Trophoblast cell (in vitro differentiated cells and primary cell): ENCODE measurements around the gene C3.

Source experiments
- DNase-seq, 2 donors: peaks; one replicate each; pipeline ENCODE4 v3.0.0-alpha.2; 2016
- H2AFZ ChIP-seq: 2 replicates; pipeline ENCODE4 v1.6.1; 2013; ENCODE audit warnings: low read length, moderate library complexity, mild to moderate bottlenecking; ENCODE audit not compliant: insufficient read depth, poor library complexity
- H2AK5ac ChIP-seq: 2 replicates; pipeline ENCODE4 v1.6.1; 2013; ENCODE audit warnings: mild to moderate bottlenecking, low read length
- H2BK120ac ChIP-seq: 2 replicates; pipeline ENCODE4 v1.6.1; 2013; ENCODE audit warnings: low read length, mild to moderate bottlenecking, moderate library complexity; ENCODE audit not compliant: insufficient read depth, poor library complexity
- H2BK12ac ChIP-seq: 2 replicates; pipeline ENCODE4 v1.6.1; 2013; ENCODE audit warnings: mild to moderate bottlenecking, low read length, moderate library complexity
- H2BK5ac ChIP-seq: 2 replicates; pipeline ENCODE4 v1.6.1; 2013; ENCODE audit warnings: low read length, low read depth, moderate library complexity, mild to moderate bottlenecking; ENCODE audit not compliant: poor library complexity
- H3K14ac ChIP-seq: 2 replicates; pipeline ENCODE4 v1.6.1; 2013; ENCODE audit warnings: mild to moderate bottlenecking, low read length
- H3K18ac ChIP-seq: 2 replicates; pipeline ENCODE4 v1.6.1; 2013; ENCODE audit warnings: mild to moderate bottlenecking, low read length
- H3K23ac ChIP-seq: 2 replicates; pipeline ENCODE4 v1.6.1; 2013; ENCODE audit warnings: low read length
- H3K27ac ChIP-seq: 2 replicates; pipeline ENCODE4 v1.5.1; 2013; ENCODE audit warnings: low read depth, mild to moderate bottlenecking, inconsistent platforms, low read length, moderate library complexity
- H3K27me3 ChIP-seq: 2 replicates; pipeline ENCODE4 v1.6.1; 2013; ENCODE audit warnings: inconsistent platforms, mild to moderate bottlenecking, low read length, moderate library complexity; ENCODE audit not compliant: insufficient read depth
- H3K36me3 ChIP-seq, 2 experiments: 1 replicate in 1 of 2; 2 replicates in 1 of 2; pipeline ENCODE4 v1.6.1; 2013; ENCODE audit warnings: low read length in 2 of 2, mild to moderate bottlenecking in 2 of 2, moderate library complexity in 1 of 2; ENCODE audit not compliant: insufficient read depth in 2 of 2, control insufficient read depth in 1 of 2
- H3K4ac ChIP-seq: 2 replicates; pipeline ENCODE4 v1.6.1; 2013; ENCODE audit warnings: low read depth, mild to moderate bottlenecking, low read length, moderate library complexity
- H3K4me1 ChIP-seq, 2 experiments: 1 replicate in 1 of 2; 2 replicates in 1 of 2; pipeline ENCODE4 v1.6.1; 2013; ENCODE audit warnings: low read length in 2 of 2, mild to moderate bottlenecking in 2 of 2, moderate library complexity in 1 of 2; ENCODE audit not compliant: insufficient read depth in 2 of 2, control insufficient read depth in 1 of 2
- H3K4me2 ChIP-seq: 2 replicates; pipeline ENCODE4 v1.6.1; 2013; ENCODE audit warnings: inconsistent platforms, mild to moderate bottlenecking, low read length, moderate library complexity
- H3K4me3 ChIP-seq: 2 replicates; pipeline ENCODE4 v1.5.1; 2013; ENCODE audit warnings: mild to moderate bottlenecking, low read depth, low read length, inconsistent platforms
- H3K79me1 ChIP-seq: one replicate; pipeline ENCODE4 v1.6.1; 2013; ENCODE audit warnings: low read length
- H3K79me2 ChIP-seq: 2 replicates; pipeline ENCODE4 v1.6.1; 2013; ENCODE audit warnings: low read length, mild to moderate bottlenecking; ENCODE audit not compliant: control insufficient read depth, insufficient read depth, poor library complexity
- H3K9ac ChIP-seq: 2 replicates; pipeline ENCODE4 v1.6.1; 2013; ENCODE audit warnings: mild to moderate bottlenecking, low read length
- H3K9me3 ChIP-seq: 2 replicates; pipeline ENCODE4 v1.6.1; 2013; ENCODE audit warnings: low read depth, mild to moderate bottlenecking, control low read depth, inconsistent platforms, low read length; ENCODE audit not compliant: insufficient read depth
- H4K12ac ChIP-seq: 2 replicates; pipeline ENCODE4 v1.6.1; 2013; ENCODE audit warnings: low read depth, mild to moderate bottlenecking, low read length, moderate library complexity
- H4K8ac ChIP-seq: 2 replicates; pipeline ENCODE4 v1.6.1; 2013; ENCODE audit warnings: low read depth, mild to moderate bottlenecking, low read length, moderate library complexity
- H4K91ac ChIP-seq: one replicate; pipeline ENCODE4 v1.6.1; 2013; ENCODE audit warnings: low read depth, mild to moderate bottlenecking, low read length, moderate library complexity
- WGBS: extraction: QIAGEN DNeasy Blood & Tissue Kit; methylation state at CpG from one replicate; pipeline ENCODE4 v1.1.7; 2013; ENCODE audit warnings: missing lambda C conversion rate; ENCODE audit not compliant: insufficient read length, insufficient coverage; ENCODE audit errors: extremely low coverage; 5-methylcytosine and 5-hydroxymethylcytosine counted together

The C3 gene

DNA sequence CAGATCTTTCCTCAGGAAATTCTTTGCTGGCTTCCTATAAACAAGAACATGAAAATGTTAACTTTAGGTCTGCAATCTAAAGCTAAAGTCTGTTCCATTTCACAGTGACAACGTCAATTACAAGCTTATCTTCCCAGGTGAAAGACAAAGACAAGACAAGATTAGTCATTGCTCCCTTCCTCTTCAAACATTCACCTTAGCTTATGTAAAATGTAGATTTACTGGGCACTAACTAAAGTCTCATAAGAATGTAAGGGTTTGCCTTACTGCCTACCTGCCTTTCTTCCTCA lies 67.7 kb downstream of the C3 start:
- Histone ChIP-seq H3K4ac (no peak overlapping the region), H2BK12ac (no peak overlapping the region), H2BK5ac (no peak overlapping the region), H3K14ac (no peak overlapping the region), H2BK120ac (no peak overlapping the region), H4K91ac (no peak overlapping the region), H3K27me3 (no peaks in the 10 kb centered on the region), H3K4me3 (no peak overlapping the region), H3K9me3 (no peaks in the 10 kb centered on the region), H3K9ac (no peak overlapping the region), H2AK5ac (no peak overlapping the region), H2AFZ (no peak overlapping the region), H3K79me1 (no peaks in the 10 kb centered on the region), H3K36me3 (no peaks in the 10 kb centered on the region), H4K8ac (no peak overlapping the region), H3K4me1 (no peaks in the 10 kb centered on the region), H3K79me2 (no peaks in the 10 kb centered on the region), H3K27ac (no peak overlapping the region), H3K23ac (no peak overlapping the region), H3K4me2 (no peak overlapping the region), H3K18ac (no peak overlapping the region), H4K12ac (no peak overlapping the region)
- WGBS = no CpG with 5 or more reads among the region's 1 CpG
- no peak for DNase-seq

DNA sequence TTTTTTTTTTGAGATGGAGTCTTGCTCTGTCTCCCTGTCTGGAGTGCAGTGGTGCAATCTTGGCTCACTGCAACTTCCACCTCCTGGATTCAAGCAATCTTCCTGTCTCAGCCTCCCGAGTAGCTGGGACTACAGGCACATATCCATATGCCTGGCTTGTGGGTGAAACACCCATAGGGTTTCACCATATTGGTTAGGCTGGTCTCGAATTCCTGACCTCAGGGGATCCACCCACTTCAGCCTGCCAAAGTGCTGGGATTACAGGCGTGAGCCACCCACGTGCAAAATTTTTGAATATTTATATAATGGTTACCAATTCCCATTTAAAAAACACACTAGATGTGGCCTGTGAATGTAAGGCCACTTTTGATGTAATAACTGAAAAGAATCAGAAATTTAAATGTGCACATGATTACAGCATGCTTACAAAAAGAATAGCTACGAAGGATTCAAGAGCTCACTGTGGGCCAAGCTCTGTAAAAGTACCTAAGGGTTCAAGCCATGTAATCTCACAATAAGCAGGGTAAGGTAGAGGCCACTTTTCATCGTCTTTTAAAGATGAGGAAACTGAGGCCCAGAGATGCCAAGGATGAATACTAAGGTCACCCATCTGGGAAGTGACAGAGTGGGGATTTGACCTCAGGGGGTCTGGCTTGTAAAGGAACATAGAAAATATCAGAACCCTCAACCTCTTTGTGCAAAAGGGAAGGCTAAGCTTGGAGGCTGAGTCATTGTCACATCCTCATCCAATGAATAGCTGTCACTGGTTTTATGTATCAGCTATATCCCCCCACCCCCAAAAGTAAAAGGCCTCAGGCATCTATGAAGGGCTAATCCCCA lies 68.3 kb downstream of the C3 start:
- no peak for DNase-seq
- Histone ChIP-seq H3K9me3 (peaks cover 3% of the 10 kb centered on the region), H3K79me1 (no peaks in the 10 kb centered on the region), H3K79me2 (no peaks in the 10 kb centered on the region), H3K4me1 (no peaks in the 10 kb centered on the region), H3K36me3 (no peaks in the 10 kb centered on the region), H4K8ac (no peak overlapping the region), H4K12ac (no peak overlapping the region), H3K23ac (no peak overlapping the region), H3K4ac (no peak overlapping the region), H2BK12ac (no peak overlapping the region), H3K27me3 (no peaks in the 10 kb centered on the region), H2BK5ac (no peak overlapping the region), H3K9ac (no peak overlapping the region), H3K4me3 (no peak overlapping the region), H3K27ac (no peak overlapping the region), H3K14ac (no peak overlapping the region), H4K91ac (no peak overlapping the region), H2AK5ac (no peak overlapping the region), H3K18ac (no peak overlapping the region), H3K4me2 (peak overlapping the region; percentile 12), H2AFZ (no peak overlapping the region), H2BK120ac (no peak overlapping the region)
- WGBS = no CpG with 5 or more reads among the region's 6 CpGs

DNA sequence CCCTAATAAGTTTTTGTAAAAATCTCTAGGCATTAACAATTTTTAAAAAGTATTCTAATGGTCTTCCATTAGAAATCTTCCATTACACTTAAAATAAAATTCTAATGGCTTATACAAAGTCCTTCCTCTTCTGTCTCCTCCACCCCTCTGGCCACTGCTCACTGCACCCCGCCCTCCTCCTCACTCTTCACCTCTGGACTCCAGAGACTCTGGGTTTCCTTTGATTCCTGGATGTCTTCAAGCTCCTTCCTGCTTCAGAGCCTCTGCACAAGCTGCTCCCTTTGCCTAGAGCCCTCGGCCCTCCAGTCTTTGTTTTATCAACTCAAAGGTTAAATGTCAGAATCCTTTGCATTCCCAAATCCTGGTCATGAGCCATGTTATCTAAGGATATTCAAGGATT lies 71.3 kb downstream of the C3 start:
- Histone ChIP-seq H2AFZ (no peak overlapping the region), H4K91ac (no peak overlapping the region), H2BK12ac (no peak overlapping the region), H3K36me3 (no peaks in the 10 kb centered on the region), H3K4ac (no peak overlapping the region), H3K9me3 (peaks cover 3% of the 10 kb centered on the region), H3K4me1 (no peaks in the 10 kb centered on the region), H3K14ac (no peak overlapping the region), H3K79me2 (no peaks in the 10 kb centered on the region), H4K8ac (no peak overlapping the region), H3K27me3 (no peaks in the 10 kb centered on the region), H3K23ac (no peak overlapping the region), H3K4me3 (no peak overlapping the region), H3K79me1 (no peaks in the 10 kb centered on the region), H2BK120ac (no peak overlapping the region), H2BK5ac (no peak overlapping the region), H4K12ac (no peak overlapping the region), H3K9ac (no peak overlapping the region), H3K27ac (no peak overlapping the region), H3K4me2 (no peak overlapping the region), H3K18ac (no peak overlapping the region), H2AK5ac (no peak overlapping the region)
- no peak for DNase-seq
- no CpG with 5 or more reads among the region's 2 CpGs for WGBS

DNA sequence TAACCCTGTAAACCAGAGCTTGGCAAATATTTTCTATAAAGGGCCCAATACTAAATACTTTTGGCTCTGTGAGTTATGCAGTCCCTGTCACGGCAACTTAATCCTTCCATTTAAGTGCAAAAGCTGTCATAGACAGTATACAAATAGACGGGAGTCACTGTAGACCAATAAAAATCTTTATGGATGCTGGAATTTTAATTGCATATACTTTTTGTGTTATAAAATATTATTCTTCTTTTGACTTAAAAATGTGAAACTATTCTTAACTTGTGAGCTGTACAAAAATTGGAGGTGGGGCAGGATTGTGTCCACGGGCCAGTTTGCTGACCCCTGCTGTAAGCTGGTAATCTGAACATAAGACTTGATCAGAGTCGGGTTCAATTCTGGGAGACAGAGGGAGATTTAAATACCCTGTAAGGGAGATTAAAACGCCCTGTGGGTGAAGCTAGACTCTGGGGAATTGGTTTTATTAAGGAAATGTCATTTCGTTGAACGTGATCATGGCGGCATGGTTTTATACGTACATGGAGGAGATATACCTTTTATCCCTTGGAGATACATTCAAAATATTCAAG lies 72.2 kb downstream of the C3 start:
- Histone ChIP-seq H3K14ac (no peak overlapping the region), H2BK5ac (no peak overlapping the region)

More for the DNA sequence above, 72.2 kb downstream of the C3 start:
- no peak overlapping the region for H3K4me2 ChIP-seq
- H3K79me2 ChIP-seq = no peaks in the 10 kb centered on the region
- H4K12ac ChIP-seq = no peak overlapping the region
- WGBS = no CpG with 5 or more reads among the region's 9 CpGs
- H2AFZ ChIP-seq = no peak overlapping the region
- no peak overlapping the region for H2BK12ac ChIP-seq
- no peak overlapping the region for H2BK120ac ChIP-seq
- no peak overlapping the region for H3K9ac ChIP-seq
- no peak overlapping the region for H3K4me3 ChIP-seq
- no peak overlapping the region for H4K8ac ChIP-seq
- no peak overlapping the region for H3K23ac ChIP-seq
- H2AK5ac ChIP-seq = no peak overlapping the region
- H3K9me3 ChIP-seq = peaks cover 5% of the 10 kb centered on the region
- DNase-seq = no peak
- H3K27ac ChIP-seq = no peak overlapping the region
- H3K4ac ChIP-seq = no peak overlapping the region
- no peaks in the 10 kb centered on the region for H3K27me3 ChIP-seq
- H3K4me1 ChIP-seq = no peaks in the 10 kb centered on the region
- no peak overlapping the region for H3K18ac ChIP-seq
- H3K36me3 ChIP-seq = no peaks in the 10 kb centered on the region
- H3K79me1 ChIP-seq = no peaks in the 10 kb centered on the region
- no peak overlapping the region for H4K91ac ChIP-seq
